ENCODE data around the gene WRNIP1. TPM values are rescaled to one million over a fixed set of nuclear protein-coding genes. Genes with fewer than 3 reads are reported as not detected.
A peak's percentile ranks its signal among the peaks of the same experiment; 100 is the strongest.

Gene WRNIP1
- total and polyA plus RNA-seq, 9 of the 15 experiments (the other 6 are each of a cell fraction or from before 2014, with no cell fraction given): 13.2 to 63.6 (median 48.6) TPM

- TF ChIP-seq, protein P1, sequence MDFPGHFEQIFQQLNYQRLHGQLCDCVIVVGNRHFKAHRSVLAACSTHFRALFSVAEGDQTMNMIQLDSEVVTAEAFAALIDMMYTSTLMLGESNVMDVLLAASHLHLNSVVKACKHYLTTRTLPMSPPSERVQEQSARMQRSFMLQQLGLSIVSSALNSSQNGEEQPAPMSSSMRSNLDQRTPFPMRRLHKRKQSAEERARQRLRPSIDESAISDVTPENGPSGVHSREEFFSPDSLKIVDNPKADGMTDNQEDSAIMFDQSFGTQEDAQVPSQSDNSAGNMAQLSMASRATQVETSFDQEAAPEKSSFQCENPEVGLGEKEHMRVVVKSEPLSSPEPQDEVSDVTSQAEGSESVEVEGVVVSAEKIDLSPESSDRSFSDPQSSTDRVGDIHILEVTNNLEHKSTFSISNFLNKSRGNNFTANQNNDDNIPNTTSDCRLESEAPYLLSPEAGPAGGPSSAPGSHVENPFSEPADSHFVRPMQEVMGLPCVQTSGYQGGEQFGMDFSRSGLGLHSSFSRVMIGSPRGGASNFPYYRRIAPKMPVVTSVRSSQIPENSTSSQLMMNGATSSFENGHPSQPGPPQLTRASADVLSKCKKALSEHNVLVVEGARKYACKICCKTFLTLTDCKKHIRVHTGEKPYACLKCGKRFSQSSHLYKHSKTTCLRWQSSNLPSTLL (IDR thresholded peaks at IDR 0.05): no peak
- TF ChIP-seq ZNF253 (CRISPR knock-in tag; conservative IDR thresholded peaks at IDR 0.05) (no peak), TAF1 (IDR thresholded peaks at IDR 0.05; ENCODE audit: control insufficient read depth, extremely low read depth, insufficient read depth, low read length, severe bottlenecking) (no peak), RHOXF2B (CRISPR knock-in tag; conservative IDR thresholded peaks at IDR 0.05) (no peak), SOX6 (IDR thresholded peaks at IDR 0.05) (peak; percentile 74), ZNF586 (CRISPR knock-in tag; conservative IDR thresholded peaks at IDR 0.05) (no peak), ZNF77 (CRISPR knock-in tag; IDR thresholded peaks at IDR 0.05) (no peak), HNRNPH1 (optimal IDR thresholded peaks at IDR 0.05; ENCODE audit: low read depth, low read length) (no peak), ZNF766 (CRISPR knock-in tag; conservative IDR thresholded peaks at IDR 0.05) (peak; percentile 80), NONO (IDR thresholded peaks at IDR 0.05; ENCODE audit: low read depth in 2 of 2, low read length in 1 of 2) (no peak), TFE3 (CRISPR knock-in tag; IDR thresholded peaks at IDR 0.05) (no peak), ZNF511 (CRISPR knock-in tag; IDR thresholded peaks at IDR 0.05) (no peak), HMG20A (CRISPR knock-in tag; conservative IDR thresholded peaks at IDR 0.05) (no peak), TEAD2 (tag; IDR thresholded peaks at IDR 0.05) (no peak), EGR1 (conservative IDR thresholded peaks at IDR 0.05) (no peak)
- TF ChIP-seq, protein P2, sequence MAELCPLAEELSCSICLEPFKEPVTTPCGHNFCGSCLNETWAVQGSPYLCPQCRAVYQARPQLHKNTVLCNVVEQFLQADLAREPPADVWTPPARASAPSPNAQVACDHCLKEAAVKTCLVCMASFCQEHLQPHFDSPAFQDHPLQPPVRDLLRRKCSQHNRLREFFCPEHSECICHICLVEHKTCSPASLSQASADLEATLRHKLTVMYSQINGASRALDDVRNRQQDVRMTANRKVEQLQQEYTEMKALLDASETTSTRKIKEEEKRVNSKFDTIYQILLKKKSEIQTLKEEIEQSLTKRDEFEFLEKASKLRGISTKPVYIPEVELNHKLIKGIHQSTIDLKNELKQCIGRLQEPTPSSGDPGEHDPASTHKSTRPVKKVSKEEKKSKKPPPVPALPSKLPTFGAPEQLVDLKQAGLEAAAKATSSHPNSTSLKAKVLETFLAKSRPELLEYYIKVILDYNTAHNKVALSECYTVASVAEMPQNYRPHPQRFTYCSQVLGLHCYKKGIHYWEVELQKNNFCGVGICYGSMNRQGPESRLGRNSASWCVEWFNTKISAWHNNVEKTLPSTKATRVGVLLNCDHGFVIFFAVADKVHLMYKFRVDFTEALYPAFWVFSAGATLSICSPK (IDR thresholded peaks at IDR 0.05; ENCODE audit: borderline replicate concordance): no peak
- TF ChIP-seq, protein P3, sequence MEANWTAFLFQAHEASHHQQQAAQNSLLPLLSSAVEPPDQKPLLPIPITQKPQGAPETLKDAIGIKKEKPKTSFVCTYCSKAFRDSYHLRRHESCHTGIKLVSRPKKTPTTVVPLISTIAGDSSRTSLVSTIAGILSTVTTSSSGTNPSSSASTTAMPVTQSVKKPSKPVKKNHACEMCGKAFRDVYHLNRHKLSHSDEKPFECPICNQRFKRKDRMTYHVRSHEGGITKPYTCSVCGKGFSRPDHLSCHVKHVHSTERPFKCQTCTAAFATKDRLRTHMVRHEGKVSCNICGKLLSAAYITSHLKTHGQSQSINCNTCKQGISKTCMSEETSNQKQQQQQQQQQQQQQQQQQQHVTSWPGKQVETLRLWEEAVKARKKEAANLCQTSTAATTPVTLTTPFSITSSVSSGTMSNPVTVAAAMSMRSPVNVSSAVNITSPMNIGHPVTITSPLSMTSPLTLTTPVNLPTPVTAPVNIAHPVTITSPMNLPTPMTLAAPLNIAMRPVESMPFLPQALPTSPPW (CRISPR knock-in tag; IDR thresholded peaks at IDR 0.05): no peak
- TF ChIP-seq, protein P4, sequence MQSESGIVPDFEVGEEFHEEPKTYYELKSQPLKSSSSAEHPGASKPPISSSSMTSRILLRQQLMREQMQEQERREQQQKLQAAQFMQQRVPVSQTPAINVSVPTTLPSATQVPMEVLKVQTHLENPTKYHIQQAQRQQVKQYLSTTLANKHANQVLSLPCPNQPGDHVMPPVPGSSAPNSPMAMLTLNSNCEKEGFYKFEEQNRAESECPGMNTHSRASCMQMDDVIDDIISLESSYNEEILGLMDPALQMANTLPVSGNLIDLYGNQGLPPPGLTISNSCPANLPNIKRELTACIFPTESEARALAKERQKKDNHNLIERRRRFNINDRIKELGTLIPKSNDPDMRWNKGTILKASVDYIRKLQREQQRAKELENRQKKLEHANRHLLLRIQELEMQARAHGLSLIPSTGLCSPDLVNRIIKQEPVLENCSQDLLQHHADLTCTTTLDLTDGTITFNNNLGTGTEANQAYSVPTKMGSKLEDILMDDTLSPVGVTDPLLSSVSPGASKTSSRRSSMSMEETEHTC (IDR thresholded peaks at IDR 0.05): no peak
Measured at GRCh38 chr6:2725999-2726567, 39.1 kb upstream of the WRNIP1 start (continued).
